ENCODE data around the gene ENC1.

DNA sequence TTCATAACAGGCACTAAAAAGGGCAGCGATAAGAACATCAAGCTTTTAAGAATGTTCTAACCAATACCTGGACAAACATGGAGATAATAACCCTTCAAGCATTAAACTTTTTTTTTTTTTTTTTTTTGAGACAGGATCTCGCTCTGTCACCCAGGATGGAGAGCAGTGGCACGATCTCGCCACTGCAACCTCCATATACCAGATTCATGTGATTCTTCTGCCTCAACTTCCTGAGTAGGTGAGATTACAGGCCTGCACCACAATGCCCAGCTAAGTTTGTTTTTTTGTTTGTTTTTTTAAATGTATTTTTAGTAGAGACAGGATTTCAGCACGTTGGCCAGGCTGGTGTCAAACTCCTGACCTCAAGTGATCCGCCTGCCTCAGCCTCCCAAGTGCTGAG is 14.7 kb upstream of the ENC1 start:
- TF ChIP-seq, protein P1, sequence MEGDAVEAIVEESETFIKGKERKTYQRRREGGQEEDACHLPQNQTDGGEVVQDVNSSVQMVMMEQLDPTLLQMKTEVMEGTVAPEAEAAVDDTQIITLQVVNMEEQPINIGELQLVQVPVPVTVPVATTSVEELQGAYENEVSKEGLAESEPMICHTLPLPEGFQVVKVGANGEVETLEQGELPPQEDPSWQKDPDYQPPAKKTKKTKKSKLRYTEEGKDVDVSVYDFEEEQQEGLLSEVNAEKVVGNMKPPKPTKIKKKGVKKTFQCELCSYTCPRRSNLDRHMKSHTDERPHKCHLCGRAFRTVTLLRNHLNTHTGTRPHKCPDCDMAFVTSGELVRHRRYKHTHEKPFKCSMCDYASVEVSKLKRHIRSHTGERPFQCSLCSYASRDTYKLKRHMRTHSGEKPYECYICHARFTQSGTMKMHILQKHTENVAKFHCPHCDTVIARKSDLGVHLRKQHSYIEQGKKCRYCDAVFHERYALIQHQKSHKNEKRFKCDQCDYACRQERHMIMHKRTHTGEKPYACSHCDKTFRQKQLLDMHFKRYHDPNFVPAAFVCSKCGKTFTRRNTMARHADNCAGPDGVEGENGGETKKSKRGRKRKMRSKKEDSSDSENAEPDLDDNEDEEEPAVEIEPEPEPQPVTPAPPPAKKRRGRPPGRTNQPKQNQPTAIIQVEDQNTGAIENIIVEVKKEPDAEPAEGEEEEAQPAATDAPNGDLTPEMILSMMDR (IDR thresholded peaks at IDR 0.05; ENCODE audit: low read length), result no peak
- TF ChIP-seq EZH2 (IDR thresholded peaks at IDR 0.05; ENCODE audit: borderline replicate concordance, low read length), result no peak
